ENCODE results near the gene RRAGD. TPM values are rescaled to one million over a fixed set of nuclear protein-coding genes. Genes with fewer than 3 reads are reported as not detected.

The RRAGD gene
- total and polyA plus RNA-seq, 4 donors = 4.7 to 6.7 (median 5.6) TPM

DNA sequence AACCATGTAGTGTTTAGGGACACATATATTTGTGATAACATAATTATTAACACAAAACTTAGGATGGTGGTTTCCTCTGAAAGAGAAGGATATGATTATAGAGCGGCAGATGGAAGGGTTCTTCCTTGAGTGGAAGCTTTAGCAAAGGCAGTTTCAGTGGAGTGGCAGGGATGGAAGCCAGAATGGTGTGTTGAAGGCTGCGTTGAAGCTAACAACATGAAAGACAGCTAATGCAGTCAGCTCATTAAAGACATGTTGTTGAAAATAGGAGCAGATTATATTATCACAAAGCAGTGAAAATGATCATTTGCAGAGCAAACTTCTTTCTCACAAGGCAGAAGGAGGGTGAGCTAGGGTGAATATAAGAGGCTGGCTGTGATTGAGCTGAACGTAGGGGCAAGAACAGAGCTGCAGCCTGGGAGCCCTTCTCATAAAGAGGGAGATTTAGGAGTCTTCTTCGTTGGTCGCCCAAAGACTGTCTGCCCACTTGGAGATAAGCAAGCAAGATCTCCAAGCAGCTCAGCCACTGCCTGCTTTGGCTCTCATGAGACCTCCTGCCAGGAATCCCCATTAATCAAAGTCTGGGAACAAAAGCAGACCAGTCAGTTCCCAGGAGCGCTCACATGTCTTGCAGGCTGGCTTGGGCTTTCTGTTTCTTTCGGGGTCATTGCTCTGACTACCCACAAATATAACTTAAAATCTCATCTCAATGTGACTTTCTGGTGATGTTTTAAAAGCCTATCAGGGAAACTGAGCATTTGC lies 18.3 kb upstream of the RRAGD start:
- no peak overlapping the region for H3K9ac ChIP-seq (ENCODE audit: low read depth in 1 of 2, low read length in 2 of 2)
- H3K27me3 ChIP-seq (ENCODE audit: control insufficient read depth in 4 of 4, insufficient read depth in 4 of 4, low read length in 3 of 4) = no peaks in the 10 kb centered on the region
- peaks cover 2 to 8% (median 4%) of the 10 kb centered on the region in 4 donors for H3K4me1 ChIP-seq (ENCODE audit: control insufficient read depth in 4 of 4, insufficient read depth in 4 of 4, low read length in 3 of 4)
- no peaks in the 10 kb centered on the region for H3K9me3 ChIP-seq (ENCODE audit: control insufficient read depth in 4 of 4, low read length in 3 of 4)
- no peak for DNase-seq (ENCODE audit: low spot score)
- TF ChIP-seq HNF4G (IDR thresholded peaks at IDR 0.05) (no peak), FOXA2 (IDR thresholded peaks at IDR 0.05) (no peak), HNF4A (conservative IDR thresholded peaks at IDR 0.05) (no peak), NR2F2 (IDR thresholded peaks at IDR 0.05) (no peak), CTCF (IDR thresholded peaks at IDR 0.05; ENCODE audit: low read depth, low read length, missing input control) (no peak), SP1 (IDR thresholded peaks at IDR 0.05) (no peak), FOXA1 (IDR thresholded peaks at IDR 0.05) (no peak), TAF1 (conservative IDR thresholded peaks at IDR 0.05) (no peak), RXRA (IDR thresholded peaks at IDR 0.05) (no peak), YY1 (IDR thresholded peaks at IDR 0.05) (no peak), RAD21 (IDR thresholded peaks at IDR 0.05) (no peak), JUND (IDR thresholded peaks at IDR 0.05) (no peak), EGR1 (IDR thresholded peaks at IDR 0.05; ENCODE audit: low read depth in 2 of 2) (no peak), GABPA (IDR thresholded peaks at IDR 0.05 in 1 of 2, conservative IDR thresholded peaks at IDR 0.05 in 1 of 2) (no peak), ATF3 (IDR thresholded peaks at IDR 0.05) (no peak)
- TF ChIP-seq, protein P1, sequence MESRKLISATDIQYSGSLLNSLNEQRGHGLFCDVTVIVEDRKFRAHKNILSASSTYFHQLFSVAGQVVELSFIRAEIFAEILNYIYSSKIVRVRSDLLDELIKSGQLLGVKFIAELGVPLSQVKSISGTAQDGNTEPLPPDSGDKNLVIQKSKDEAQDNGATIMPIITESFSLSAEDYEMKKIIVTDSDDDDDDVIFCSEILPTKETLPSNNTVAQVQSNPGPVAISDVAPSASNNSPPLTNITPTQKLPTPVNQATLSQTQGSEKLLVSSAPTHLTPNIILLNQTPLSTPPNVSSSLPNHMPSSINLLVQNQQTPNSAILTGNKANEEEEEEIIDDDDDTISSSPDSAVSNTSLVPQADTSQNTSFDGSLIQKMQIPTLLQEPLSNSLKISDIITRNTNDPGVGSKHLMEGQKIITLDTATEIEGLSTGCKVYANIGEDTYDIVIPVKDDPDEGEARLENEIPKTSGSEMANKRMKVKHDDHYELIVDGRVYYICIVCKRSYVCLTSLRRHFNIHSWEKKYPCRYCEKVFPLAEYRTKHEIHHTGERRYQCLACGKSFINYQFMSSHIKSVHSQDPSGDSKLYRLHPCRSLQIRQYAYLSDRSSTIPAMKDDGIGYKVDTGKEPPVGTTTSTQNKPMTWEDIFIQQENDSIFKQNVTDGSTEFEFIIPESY (IDR thresholded peaks at IDR 0.05) = no peak
- WGBS = 69% methylated on average over 7 of the region's 7 CpGs
- no peak overlapping the region for H3K4me3 ChIP-seq (ENCODE audit: low read depth in 1 of 3, low read length in 3 of 3)
- no peaks in the 10 kb centered on the region for H3K36me3 ChIP-seq (ENCODE audit: control insufficient read depth in 4 of 4, insufficient read depth in 3 of 4, low read depth in 1 of 4, low read length in 3 of 4)
- no peak overlapping the region for H3K27ac ChIP-seq (ENCODE audit: low read depth in 1 of 2, low read length in 2 of 2)

- TF ChIP-seq TAF1 (conservative IDR thresholded peaks at IDR 0.05) = no peak
Observed at GRCh38 chr6:89416796-89417195, 4.7 kb upstream of the RRAGD start.

More at GRCh38 chr6:89416796-89417195, 4.7 kb upstream of the RRAGD start:
- H3K27ac ChIP-seq (ENCODE audit: low read depth in 1 of 2, low read length in 2 of 2) = no peak overlapping the region
- H3K9ac ChIP-seq (ENCODE audit: low read depth in 1 of 2, low read length in 2 of 2) = no peak overlapping the region
- H3K4me3 ChIP-seq (ENCODE audit: low read depth in 1 of 3, low read length in 3 of 3) = no peak overlapping the region
- WGBS = 97% methylated on average over 1 of the region's 1 CpG
- H3K4me1 ChIP-seq (ENCODE audit: control insufficient read depth in 4 of 4, insufficient read depth in 4 of 4, low read length in 3 of 4) = peaks cover 0 to 10% (median 6%) of the 10 kb centered on the region in 4 donors
- DNase-seq (ENCODE audit: low spot score) = no peak
- peaks cover 0 to 4% (median 0%) of the 10 kb centered on the region in 4 donors for H3K27me3 ChIP-seq (ENCODE audit: control insufficient read depth in 4 of 4, insufficient read depth in 4 of 4, low read length in 3 of 4)
- no peaks in the 10 kb centered on the region for H3K9me3 ChIP-seq (ENCODE audit: control insufficient read depth in 4 of 4, low read length in 3 of 4)
- no peaks in the 10 kb centered on the region for H3K36me3 ChIP-seq (ENCODE audit: control insufficient read depth in 4 of 4, insufficient read depth in 3 of 4, low read depth in 1 of 4, low read length in 3 of 4)

Measured in liver (tissue), 9 donors.